HCT116 (cell line): ENCODE data around the gene PLPPR2. TPM values are rescaled to one million over a fixed set of nuclear protein-coding genes. Genes with fewer than 3 reads are reported as not detected.

Source experiments
- ATAC-seq: fragments of 200-7000 bp; cut with Tn5 transposase; 2 replicates; pipeline ENCODE4 v1.9.1; 2020; ENCODE audit warnings: mild to moderate bottlenecking, moderate library complexity
- BruUV-seq: library from RNA; stranded (reverse); fragments of 400-500 nt; replicated peaks from 2 replicates; lab custom pipeline; 2021; lab: Mats Ljungman, UMichigan
- CTCF ChIA-PET: fragments of 300-600 bp; sonication (Branson Sonifier 250); formaldehyde crosslinking; loops from one replicate; lab custom pipeline; 2021; ENCODE audit warnings: antibody characterized with exemption; lab: Charles Lee
- POLR2A ChIA-PET: fragments of 300-600, 350-600 bp; sonication (Branson Sonifier 250); formaldehyde crosslinking; loops from one replicate; lab custom pipeline; 2021; ENCODE audit warnings: antibody characterized with exemption; lab: Charles Lee
- RAD21 ChIA-PET, 2 experiments: fragments of 300-600 bp; sonication (Branson Sonifier 250); formaldehyde crosslinking; loops; one replicate each; lab custom pipeline; 2023; ENCODE audit warnings: low total read pairs in 2 of 2; ENCODE audit not compliant: uncharacterized antibody in 2 of 2, unreplicated experiment in 2 of 2, low non-redundant PET in 1 of 2; lab: Charles Lee
- DNase-seq: peaks from one replicate; pipeline ENCODE4 v3.0.0-alpha.2; 2010; ENCODE audit warnings: low read depth, low spot score
- H2AFZ ChIP-seq: fragments of 200-600 bp; shearing (Covaris generic), sonication (generic); 2 replicates; pipeline ENCODE4 v1.6.1; 2017; ENCODE audit warnings: low read depth, mixed run types, mixed read lengths, antibody characterized with exemption, low read length; ENCODE audit not compliant: poor library complexity, severe bottlenecking
- H3K27ac ChIP-seq: 2 replicates; pipeline ENCODE4 v1.5.1; 2012; ENCODE audit warnings: low read depth, low read length
- H3K27me3 ChIP-seq: fragments of 200-600 bp; sonication (generic); 2 replicates; pipeline ENCODE4 v1.6.1; 2016; ENCODE audit warnings: mixed run types, low read length, mixed read lengths; ENCODE audit not compliant: insufficient read depth
- H3K36me3 ChIP-seq, 2 experiments: fragments of 200-500 bp in 1 of 2; fragments of 200-600 bp in 1 of 2; sonication (Bioruptor generic) in 1 of 2; sonication (generic) in 1 of 2; 2 replicates each; pipeline versions ENCODE4 v1.5.1 to v1.6.1; 2014 to 2016; ENCODE audit warnings: low read length in 2 of 2, inconsistent platforms in 1 of 2, mixed read lengths in 1 of 2, mixed run types in 1 of 2; ENCODE audit not compliant: insufficient read depth in 2 of 2, control insufficient read depth in 1 of 2
- H3K4me1 ChIP-seq, 2 experiments: fragments of 200-600 bp in 1 of 2; sonication (generic) in 1 of 2; 2 replicates each; pipeline versions ENCODE4 v1.5.1 to v1.6.1; 2012 to 2017; ENCODE audit warnings: low read length in 2 of 2, inconsistent platforms in 1 of 2, mild to moderate bottlenecking in 1 of 2, mixed read lengths in 1 of 2, mixed run types in 1 of 2, moderate library complexity in 1 of 2; ENCODE audit not compliant: insufficient read depth in 2 of 2, control insufficient read depth in 1 of 2
- H3K4me2 ChIP-seq: fragments of 200-600 bp; sonication (generic); 2 replicates; pipeline ENCODE4 v1.6.1; 2017; ENCODE audit warnings: mixed run types, low read length, mixed read lengths
- H3K4me3 ChIP-seq, 2 experiments: fragments of 200-600 bp in 1 of 2; sonication (generic) in 1 of 2; replicated peaks in 1 of 2; 2 replicates each; pipeline ENCODE4 v1.5.1; 2011 to 2016; ENCODE audit warnings: low read length in 2 of 2, control low read depth in 1 of 2, low read depth in 1 of 2, mild to moderate bottlenecking in 1 of 2, mixed read lengths in 1 of 2, mixed run types in 1 of 2
- H3K79me2 ChIP-seq: fragments of 200-600 bp; sonication (generic); 2 replicates; pipeline ENCODE4 v1.6.1; 2017; ENCODE audit warnings: mild to moderate bottlenecking, mixed run types, low read length, moderate library complexity, mixed read lengths; ENCODE audit not compliant: insufficient read depth
- H3K9ac ChIP-seq: fragments of 200-600 bp; sonication (generic); 2 replicates; pipeline ENCODE4 v1.6.1; 2016; ENCODE audit warnings: low read length, mixed read lengths
- H3K9me2 ChIP-seq: fragments of 200-600 bp; sonication (generic), shearing (Covaris generic); 2 replicates; pipeline ENCODE4 v1.6.1; 2017; ENCODE audit warnings: mixed run types, mild to moderate bottlenecking, moderate library complexity; ENCODE audit not compliant: insufficient read depth
- H3K9me3 ChIP-seq, 2 experiments: fragments of 200-500 bp in 1 of 2; fragments of 200-600 bp in 1 of 2; sonication (Bioruptor generic) in 1 of 2; sonication (generic) in 1 of 2; 2 replicates each; pipeline ENCODE4 v1.6.1; 2014 to 2017; ENCODE audit warnings: low read length in 2 of 2, mixed read lengths in 2 of 2, inconsistent platforms in 1 of 2, low read depth in 1 of 2, mild to moderate bottlenecking in 1 of 2, mixed run types in 1 of 2, moderate library complexity in 1 of 2; ENCODE audit not compliant: control insufficient read depth in 1 of 2, insufficient read depth in 1 of 2
- H4K20me1 ChIP-seq: fragments of 200-600 bp; sonication (generic), shearing (Covaris generic); 2 replicates; pipeline ENCODE4 v1.6.1; 2017; ENCODE audit warnings: mixed run types, mild to moderate bottlenecking, moderate library complexity; ENCODE audit not compliant: insufficient read depth
- ELF1 ChIP-seq: IDR thresholded peaks from 2 replicates; pipeline ENCODE4 v1.6.1; 2012; ENCODE audit warnings: low read depth, borderline replicate concordance
- FOSL1 ChIP-seq: IDR thresholded peaks from 2 replicates; pipeline ENCODE4 v1.6.1; 2012; ENCODE audit warnings: low read depth
- JUND ChIP-seq: IDR thresholded peaks from 2 replicates; pipeline ENCODE4 v1.6.1; 2012
- SRF ChIP-seq: IDR thresholded peaks from 2 replicates; pipeline ENCODE4 v1.6.1; 2012; ENCODE audit warnings: low read depth
- intact Hi-C: fragments of 100-400 bp; cut with micrococcal nuclease; formaldehyde crosslinking; loops from 2 replicates; pipeline ENCODE4 v1.10.0; 2022
- total RNA-seq: library from RNA; stranded (reverse); gene quantifications from one replicate; pipeline ENCODE4 v1.2.1, GENCODE V29; 2021; ENCODE audit not compliant: unreplicated experiment

PLPPR2 gene
- total RNA-seq, 1 experiment from 2014 or later: 23.2 TPM

DNA sequence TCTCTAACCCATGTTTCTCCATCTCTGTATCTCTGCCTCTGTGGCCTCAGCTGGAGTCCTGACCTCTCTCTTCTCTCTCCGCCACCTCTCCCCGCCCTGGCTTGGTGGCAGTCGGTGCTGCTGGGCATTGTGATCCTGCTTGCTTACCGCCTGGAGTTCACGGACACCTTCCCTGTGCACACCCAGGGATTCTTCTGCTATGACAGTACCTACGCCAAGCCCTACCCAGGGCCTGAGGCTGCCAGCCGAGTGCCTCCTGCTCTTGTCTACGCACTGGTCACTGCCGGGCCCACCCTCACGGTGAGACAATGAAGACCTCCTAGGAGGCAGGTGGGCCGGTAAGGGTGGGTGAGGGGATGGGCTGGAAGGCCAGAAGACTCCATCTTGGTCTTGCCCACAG, 4.2 kb downstream of the PLPPR2 start:
- RAD21 ChIA-PET: no interaction called here
- POLR2A ChIA-PET: no interaction called here
- Histone ChIP-seq H3K27me3 (no peaks in the 10 kb centered on the region), H3K4me1 (peaks cover 7 to 24% of the 10 kb centered on the region in 2 experiments), H2AFZ (no peak overlapping the region), H3K4me2 (no peak overlapping the region), H3K79me2 (no peaks in the 10 kb centered on the region), H3K9me2 (no peaks in the 10 kb centered on the region), H3K9me3 (no peaks in the 10 kb centered on the region), H3K9ac (no peak overlapping the region), H3K4me3 (no peak overlapping the region), H4K20me1 (no peaks in the 10 kb centered on the region)
- no peak for DNase-seq
- CTCF ChIA-PET: no interaction called here
- BruUV-seq: no TSS peak
- intact Hi-C loops: no loop called here
- ATAC-seq: no peak
- no peak for TF ChIP-seq SRF
- TF ChIP-seq, all 23 proteins: peak for 0
- Histone ChIP-seq H3K27ac (no peak overlapping the region), H3K36me3 (0 out of 4 replicates have a peak, but pooled peaks cover 0 to 2% of the 10 kb centered on the region in 2 experiments)

DNA sequence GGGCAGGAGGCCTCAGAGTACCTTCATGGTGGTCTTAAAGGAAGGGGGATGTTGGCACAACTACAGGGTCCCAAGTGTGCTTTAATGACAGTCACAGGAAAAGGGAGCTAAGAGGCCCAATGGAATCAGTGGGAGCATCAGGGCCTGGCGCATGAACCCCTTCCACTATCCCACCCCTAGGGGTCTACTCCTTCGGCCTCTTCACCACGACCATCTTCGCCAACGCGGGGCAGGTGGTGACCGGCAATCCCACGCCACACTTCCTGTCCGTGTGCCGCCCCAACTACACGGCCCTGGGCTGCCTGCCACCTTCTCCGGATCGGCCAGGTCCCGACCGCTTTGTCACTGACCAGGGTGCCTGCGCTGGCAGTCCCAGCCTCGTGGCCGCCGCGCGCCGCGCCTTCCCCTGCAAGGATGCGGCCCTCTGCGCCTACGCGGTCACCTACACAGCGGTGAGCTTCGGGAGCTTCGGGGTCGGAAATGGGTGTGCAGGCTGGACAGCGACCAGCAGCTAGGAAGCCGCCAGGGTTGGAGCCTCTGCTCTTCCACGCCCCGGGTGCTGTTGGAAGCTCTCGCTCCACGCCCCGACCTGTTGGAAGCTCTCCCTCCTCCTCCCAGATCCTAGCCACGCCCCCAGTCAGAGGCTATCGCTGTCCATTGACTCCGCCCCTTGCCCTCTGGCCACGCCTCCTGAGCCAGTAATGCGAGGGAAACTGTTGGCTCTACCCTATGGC, 6.0 kb downstream of the PLPPR2 start:
- Histone ChIP-seq H3K4me1 (peaks cover 5 to 13% of the 10 kb centered on the region in 2 experiments), H3K79me2 (no peaks in the 10 kb centered on the region), H4K20me1 (no peaks in the 10 kb centered on the region), H3K4me3 (no peak overlapping the region), H3K27ac (peak overlapping the region; percentile 27; the same call in 1 of the 2 replicates), H3K4me2 (0 out of 2 replicates have a peak overlapping the region, but pooled peaks have one; percentile 2), H3K9me3 (no peaks in the 10 kb centered on the region), H3K9me2 (no peaks in the 10 kb centered on the region), H3K9ac (no peak overlapping the region), H2AFZ (no peak overlapping the region), H3K27me3 (no peaks in the 10 kb centered on the region), H3K36me3 (peaks cover 0 to 2% of the 10 kb centered on the region in 2 experiments; a peak in 1 of 4 replicates)
- DNase-seq: no peak
- TF ChIP-seq JUND: no peak
- no peak for TF ChIP-seq FOSL1
- no peak for TF ChIP-seq SRF
- no peak for TF ChIP-seq ELF1
- ATAC-seq: peak; percentile 89
- ChIA-PET RAD21 (no interaction called here), POLR2A (interaction anchor here (1.8 kb wide), 1 partner anchor 13 kb away, joined by 11 read pairs; the partner anchor contains the start of gene SWSAP1), CTCF (interaction anchor here (0.6 kb wide), 1 partner anchor 226 kb away, joined by 3 read pairs; no protein-coding TSS in a partner anchor)
- intact Hi-C loops: no loop called here
- no TSS peak for BruUV-seq
